K562 (cell line): Measurements from ENCODE around the gene UGT1A10. TPM values are rescaled to one million over a fixed set of nuclear protein-coding genes. Genes with fewer than 3 reads are reported as not detected.

Source experiments
- ARID3B ChIP-seq: fragments of 250-450 bp; sonication (Bioruptor Pico); IDR thresholded peaks from 2 replicates; pipeline ENCODE4 v1.4.0; 2020; ENCODE audit warnings: borderline replicate concordance
- CREB1 ChIP-seq, 2 experiments: sonication (generic) in 1 of 2; formaldehyde crosslinking in 1 of 2; IDR thresholded peaks; 2 replicates each; pipeline versions ENCODE4 v1.6.1 to v1.8.0; 2012 to 2022; ENCODE audit warnings: inconsistent platforms in 1 of 2, mild to moderate bottlenecking in 1 of 2, missing genetic modification reagents in 1 of 2, moderate library complexity in 1 of 2
- ETV5 ChIP-seq: sonication (generic); formaldehyde crosslinking; IDR thresholded peaks from 2 replicates; pipeline ENCODE4 v1.4.0; 2020; ENCODE audit warnings: low read depth, mild to moderate bottlenecking, missing genetic modification reagents
- GMEB1 ChIP-seq: fragments of 250-450 bp; sonication (Bioruptor Pico); IDR thresholded peaks from 2 replicates; pipeline ENCODE4 v1.4.0; 2020; ENCODE audit warnings: mild to moderate bottlenecking
- THRB ChIP-seq: fragments of 450-650 bp; formaldehyde crosslinking; conservative IDR thresholded peaks from 2 replicates; pipeline ENCODE4 v1.4.0; 2022; ENCODE audit warnings: mild to moderate bottlenecking, missing genetic modification characterization
- U2AF1 ChIP-seq: fragments of 200-400 bp; formaldehyde crosslinking; optimal IDR thresholded peaks from 2 replicates; pipeline ENCODE3; 2017; ENCODE audit warnings: mild to moderate bottlenecking, low read depth, low read length, moderate library complexity
- polyA plus RNA-seq, 8 experiments: library from polyadenylated mRNA; depleted of rRNA in 4 of 8; stranded (reverse) in 5 of 8; unstranded in 3 of 8; fragments of >200 nt; fragmentation: Nextera tagmentation in 2 of 8; fragmentation: Illumina TruSeq in 1 of 8; extraction: Ambion mirVana in 2 of 8; extraction: Trizol in 1 of 8; gene quantifications; 2 replicates each; pipeline versions ENCODE4 v1.2.1 to v1.2.3, GENCODE V29; 2011 to 2014; ENCODE audit warnings: inconsistent platforms in 1 of 8, missing spikeins in 1 of 8
- total RNA-seq, 7 experiments: library from RNA; depleted of rRNA in 6 of 7; stranded (reverse); fragments of >200 nt in 6 of 7; fragmentation: Illumina TruSeq in 2 of 7; extraction: Trizol in 2 of 7; gene quantifications; 2 replicates each; pipeline versions ENCODE4 v1.2.1 to v1.2.3, GENCODE V29; 2011 to 2021; ENCODE audit warnings: low replicate concordance in 1 of 7
- TF ChIP-seq, protein P1 (sequence below): sonication (generic); formaldehyde crosslinking; IDR thresholded peaks from 2 replicates; pipeline ENCODE4 v1.8.1; 2023; ENCODE audit warnings: mild to moderate bottlenecking, missing genetic modification reagents

Gene UGT1A10
- total and polyA plus RNA-seq, 9 of the 15 experiments (the other 6 are each of a cell fraction or from before 2014, with no cell fraction given): not detected

GRCh38 chr2:233775414-233775813, 139.2 kb downstream of the UGT1A10 start (continued):
- no peak for TF ChIP-seq GMEB1
- no peak for TF ChIP-seq CREB1 (IDR thresholded peaks at IDR 0.05)
- no peak for TF ChIP-seq CREB1 (CRISPR knock-in tag; IDR thresholded peaks at IDR 0.05)
- no peak for TF ChIP-seq ETV5 (CRISPR knock-in tag)
- no peak for TF ChIP-seq THRB (CRISPR knock-in tag)
- TF ChIP-seq, protein P1, sequence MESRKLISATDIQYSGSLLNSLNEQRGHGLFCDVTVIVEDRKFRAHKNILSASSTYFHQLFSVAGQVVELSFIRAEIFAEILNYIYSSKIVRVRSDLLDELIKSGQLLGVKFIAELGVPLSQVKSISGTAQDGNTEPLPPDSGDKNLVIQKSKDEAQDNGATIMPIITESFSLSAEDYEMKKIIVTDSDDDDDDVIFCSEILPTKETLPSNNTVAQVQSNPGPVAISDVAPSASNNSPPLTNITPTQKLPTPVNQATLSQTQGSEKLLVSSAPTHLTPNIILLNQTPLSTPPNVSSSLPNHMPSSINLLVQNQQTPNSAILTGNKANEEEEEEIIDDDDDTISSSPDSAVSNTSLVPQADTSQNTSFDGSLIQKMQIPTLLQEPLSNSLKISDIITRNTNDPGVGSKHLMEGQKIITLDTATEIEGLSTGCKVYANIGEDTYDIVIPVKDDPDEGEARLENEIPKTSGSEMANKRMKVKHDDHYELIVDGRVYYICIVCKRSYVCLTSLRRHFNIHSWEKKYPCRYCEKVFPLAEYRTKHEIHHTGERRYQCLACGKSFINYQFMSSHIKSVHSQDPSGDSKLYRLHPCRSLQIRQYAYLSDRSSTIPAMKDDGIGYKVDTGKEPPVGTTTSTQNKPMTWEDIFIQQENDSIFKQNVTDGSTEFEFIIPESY (CRISPR knock-in tag): no peak
- TF ChIP-seq U2AF1: no peak
- TF ChIP-seq ARID3B (CRISPR knock-in tag): no peak
